ENCODE results near the gene TMEM131.

Gene TMEM131

DNA sequence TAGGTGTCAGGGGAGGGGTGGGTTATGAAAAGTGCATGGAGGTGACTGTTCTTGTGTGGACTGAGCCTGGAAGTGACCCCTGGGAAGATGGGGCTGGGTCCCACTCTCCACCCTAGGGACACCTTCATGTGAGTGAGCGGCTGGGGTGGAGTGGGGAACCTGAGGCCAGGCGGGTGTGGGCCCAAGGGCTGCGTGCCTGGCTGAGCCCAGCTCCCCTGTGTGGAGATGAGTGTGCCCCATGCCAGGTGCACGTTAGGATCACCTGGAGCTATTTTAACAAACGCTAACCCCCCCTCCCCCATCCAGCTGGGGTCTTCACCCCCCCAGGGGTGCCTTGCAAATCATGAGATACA lies 255.9 kb downstream of the TMEM131 start:
- POLR2A ChIA-PET (ENCODE audit: low non-redundant PET): no interaction called here
- no peak overlapping the region for H3K27ac ChIP-seq
- DNase-seq (ENCODE audit: low spot score): no peak
- CTCF ChIA-PET: interaction anchor here (0.6 to 2.0 kb wide), 4 partner anchors 9 to 16 kb away, joined by 3 to 5 read pairs (median 3); no protein-coding TSS in a partner anchor
- TF ChIP-seq, protein P1, sequence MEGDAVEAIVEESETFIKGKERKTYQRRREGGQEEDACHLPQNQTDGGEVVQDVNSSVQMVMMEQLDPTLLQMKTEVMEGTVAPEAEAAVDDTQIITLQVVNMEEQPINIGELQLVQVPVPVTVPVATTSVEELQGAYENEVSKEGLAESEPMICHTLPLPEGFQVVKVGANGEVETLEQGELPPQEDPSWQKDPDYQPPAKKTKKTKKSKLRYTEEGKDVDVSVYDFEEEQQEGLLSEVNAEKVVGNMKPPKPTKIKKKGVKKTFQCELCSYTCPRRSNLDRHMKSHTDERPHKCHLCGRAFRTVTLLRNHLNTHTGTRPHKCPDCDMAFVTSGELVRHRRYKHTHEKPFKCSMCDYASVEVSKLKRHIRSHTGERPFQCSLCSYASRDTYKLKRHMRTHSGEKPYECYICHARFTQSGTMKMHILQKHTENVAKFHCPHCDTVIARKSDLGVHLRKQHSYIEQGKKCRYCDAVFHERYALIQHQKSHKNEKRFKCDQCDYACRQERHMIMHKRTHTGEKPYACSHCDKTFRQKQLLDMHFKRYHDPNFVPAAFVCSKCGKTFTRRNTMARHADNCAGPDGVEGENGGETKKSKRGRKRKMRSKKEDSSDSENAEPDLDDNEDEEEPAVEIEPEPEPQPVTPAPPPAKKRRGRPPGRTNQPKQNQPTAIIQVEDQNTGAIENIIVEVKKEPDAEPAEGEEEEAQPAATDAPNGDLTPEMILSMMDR (conservative IDR thresholded peaks at IDR 0.05; ENCODE audit: low read depth): no peak

DNA sequence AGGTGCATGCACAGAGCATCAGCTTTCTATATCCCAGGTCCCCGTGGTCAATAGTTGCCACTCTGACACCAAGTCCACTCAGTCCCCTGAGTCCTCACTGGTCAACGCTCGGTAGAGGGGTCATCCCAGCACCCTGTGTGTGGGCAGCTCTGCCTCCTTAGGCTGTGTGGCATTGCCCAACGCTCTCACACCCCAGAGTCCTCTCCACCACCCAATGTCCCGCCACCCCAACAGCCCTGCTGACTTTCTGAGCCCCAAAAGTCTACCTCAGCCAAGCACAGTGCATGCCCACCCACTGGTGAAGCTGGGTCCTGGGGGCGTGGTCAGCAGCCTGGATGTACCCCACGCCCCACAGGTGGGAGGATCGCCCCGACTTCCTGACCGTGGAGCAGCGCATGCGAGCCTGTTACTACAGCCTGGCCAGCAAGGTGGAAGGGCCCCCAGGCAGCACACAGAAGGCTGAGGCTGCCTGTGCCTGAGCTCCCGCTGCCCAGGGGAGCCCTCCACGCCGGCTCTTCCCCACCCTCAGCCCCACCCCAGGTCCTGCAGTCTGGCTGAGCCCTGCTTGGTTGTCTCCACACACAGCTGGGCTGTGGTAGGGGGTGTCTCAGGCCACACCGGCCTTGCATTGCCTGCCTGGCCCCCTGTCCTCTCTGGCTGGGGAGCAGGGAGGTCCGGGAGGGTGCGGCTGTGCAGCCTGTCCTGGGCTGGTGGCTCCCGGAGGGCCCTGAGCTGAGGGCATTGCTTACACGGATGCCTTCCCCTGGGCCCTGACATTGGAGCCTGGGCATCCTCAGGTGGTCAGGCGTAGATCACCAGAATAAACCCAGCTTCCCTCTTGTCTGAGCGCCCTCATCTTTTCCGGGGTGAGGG lies 256.5 kb downstream of the TMEM131 start:
- POLR2A ChIA-PET (ENCODE audit: low non-redundant PET): no interaction called here
- no peak for DNase-seq (ENCODE audit: low spot score)
- TF ChIP-seq, protein P1 (conservative IDR thresholded peaks at IDR 0.05; ENCODE audit: low read depth): no peak
- CTCF ChIA-PET: interaction anchor here (0.6 to 1.0 kb wide), 4 partner anchors 8 to 28 kb away, joined by 3 read pairs; no protein-coding TSS in a partner anchor
- no peak overlapping the region for H3K27ac ChIP-seq

DNA sequence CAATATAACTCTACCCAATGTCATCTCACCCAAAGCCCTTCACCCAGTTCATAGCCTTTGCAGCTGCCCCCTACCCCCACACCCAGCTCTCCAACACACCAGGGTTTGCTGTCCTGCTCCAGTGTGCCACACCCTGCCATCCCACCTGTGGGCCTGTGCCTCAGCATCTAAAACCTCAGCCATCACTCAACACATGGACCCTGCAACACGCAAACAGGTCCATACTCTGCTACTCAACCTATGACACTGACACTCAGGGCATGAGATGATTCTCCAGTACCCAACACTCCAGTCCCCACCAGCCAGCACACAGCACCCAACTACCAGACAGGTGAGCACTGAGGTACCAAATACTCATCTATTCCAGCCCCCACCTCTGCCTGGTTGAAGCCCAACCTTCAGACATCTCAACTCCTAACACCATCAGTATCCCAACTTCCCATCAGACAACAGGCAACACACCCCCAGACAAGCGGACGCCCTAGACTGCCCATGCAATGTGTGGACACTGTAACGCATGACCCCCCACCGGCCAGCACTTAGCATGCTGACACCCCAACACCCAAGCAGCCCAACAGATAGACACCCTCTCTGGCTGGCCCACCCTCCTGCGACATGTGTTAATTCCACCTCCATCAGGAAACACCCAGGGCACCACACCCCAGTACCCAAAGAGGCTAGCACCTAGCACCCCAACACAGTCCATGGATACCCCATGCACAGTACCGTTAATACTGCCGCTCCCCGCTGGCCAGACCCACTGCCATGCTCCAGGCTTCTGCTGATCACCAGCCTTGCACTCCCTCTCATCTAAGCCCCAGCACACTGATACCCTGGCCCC lies 257.3 kb downstream of the TMEM131 start:
- no peak overlapping the region for H3K27ac ChIP-seq
- ChIA-PET POLR2A (ENCODE audit: low non-redundant PET) (no interaction called here), CTCF (no interaction called here)
- TF ChIP-seq, protein P1 (conservative IDR thresholded peaks at IDR 0.05; ENCODE audit: low read depth): no peak
- no peak for DNase-seq (ENCODE audit: low spot score)

DNA sequence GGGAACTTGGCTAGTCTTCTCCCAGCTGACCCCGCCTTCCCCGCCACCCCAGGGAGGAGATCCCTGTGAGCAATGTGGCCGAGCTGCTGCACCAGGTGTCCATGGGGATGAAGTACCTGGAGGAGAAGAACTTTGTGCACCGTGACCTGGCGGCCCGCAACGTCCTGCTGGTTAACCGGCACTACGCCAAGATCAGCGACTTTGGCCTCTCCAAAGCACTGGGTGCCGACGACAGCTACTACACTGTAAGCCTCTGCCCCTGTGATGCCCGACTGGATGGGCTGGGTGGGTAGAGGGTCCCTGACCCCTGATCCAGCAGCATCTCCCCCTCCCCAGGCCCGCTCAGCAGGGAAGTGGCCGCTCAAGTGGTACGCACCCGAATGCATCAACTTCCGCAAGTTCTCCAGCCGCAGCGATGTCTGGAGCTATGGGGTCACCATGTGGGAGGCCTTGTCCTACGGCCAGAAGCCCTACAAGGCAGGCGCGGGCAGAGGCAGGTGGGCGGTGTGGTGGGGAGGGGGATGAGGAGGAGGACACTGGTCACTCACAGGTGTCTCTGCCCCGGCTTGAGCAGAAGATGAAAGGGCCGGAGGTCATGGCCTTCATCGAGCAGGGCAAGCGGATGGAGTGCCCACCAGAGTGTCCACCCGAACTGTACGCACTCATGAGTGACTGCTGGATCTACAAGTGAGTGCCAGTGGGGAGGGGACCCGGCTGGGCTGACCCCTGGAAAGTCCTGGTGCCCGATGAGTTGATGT lies 258.1 kb downstream of the TMEM131 start:
- TF ChIP-seq, protein P1 (conservative IDR thresholded peaks at IDR 0.05; ENCODE audit: low read depth): no peak
- CTCF ChIA-PET: interaction anchor here (0.6 kb wide), 1 partner anchor 279 kb away, joined by 3 read pairs; no protein-coding TSS in a partner anchor
- POLR2A ChIA-PET (ENCODE audit: low non-redundant PET): no interaction called here
- DNase-seq (ENCODE audit: low spot score): no peak
- H3K27ac ChIP-seq: no peak overlapping the region

DNA sequence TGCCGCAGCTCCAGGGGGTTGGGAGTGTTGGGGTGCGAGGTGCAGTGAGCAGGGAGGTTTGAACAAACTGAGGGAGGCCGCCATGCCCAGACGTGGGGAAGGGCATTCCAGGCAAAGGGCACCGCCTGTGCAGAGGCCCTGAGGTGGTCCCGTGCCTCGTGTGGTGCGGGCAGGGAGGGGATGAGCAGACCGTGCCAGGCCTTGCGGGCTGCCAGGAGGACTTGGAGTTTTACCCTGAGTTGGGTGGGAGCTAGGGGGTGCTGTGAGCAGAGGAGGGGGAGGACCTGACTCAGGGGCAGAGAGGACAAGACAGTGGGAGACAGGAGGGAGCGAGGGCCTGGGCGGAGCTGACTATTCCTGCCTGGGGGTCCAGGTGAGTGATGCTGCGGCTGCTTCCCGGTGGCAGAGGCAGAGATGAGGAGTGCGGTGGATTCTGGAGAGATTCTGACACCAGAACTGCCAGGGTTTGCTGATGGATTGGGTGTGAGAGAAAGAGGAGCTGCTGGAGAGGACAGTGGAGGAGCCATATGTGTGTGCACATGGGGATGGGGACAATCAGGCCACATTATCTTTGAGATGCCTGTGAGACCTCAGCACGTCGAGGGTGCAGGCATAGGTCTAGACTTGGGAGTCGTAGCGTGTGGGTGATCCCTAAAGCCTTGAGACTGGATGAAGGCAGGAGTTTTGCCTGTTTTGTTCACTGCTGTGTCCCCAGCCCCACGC lies 259.0 kb downstream of the TMEM131 start:
- CTCF ChIA-PET: interaction anchor here (0.6 kb wide), 1 partner anchor 280 kb away, joined by 3 read pairs; no protein-coding TSS in a partner anchor
- TF ChIP-seq, protein P1 (conservative IDR thresholded peaks at IDR 0.05; ENCODE audit: low read depth): no peak
- POLR2A ChIA-PET (ENCODE audit: low non-redundant PET): no interaction called here
- DNase-seq (ENCODE audit: low spot score): no peak
- H3K27ac ChIP-seq: no peak overlapping the region

All from RWPE1 (cell line).